K562 (cell line): ENCODE results near the gene HOXB5. TPM values are rescaled to one million over a fixed set of nuclear protein-coding genes. Genes with fewer than 3 reads are reported as not detected.

Source experiments
- ARNT ChIP-seq, 2 experiments: fragments of 450-650 bp; IDR thresholded peaks; 2 replicates each; pipeline ENCODE4 v1.6.1; 2016; ENCODE audit warnings: mild to moderate bottlenecking in 1 of 2
- CAMTA2 ChIP-seq: fragments of 250-450 bp; sonication (Bioruptor Pico); conservative IDR thresholded peaks from 2 replicates; pipeline ENCODE4 v1.5.1; 2022
- CC2D1A ChIP-seq: fragments of 450-650 bp; IDR thresholded peaks from 2 replicates; pipeline ENCODE4 v1.6.1; 2017; ENCODE audit warnings: mild to moderate bottlenecking
- CREB1 ChIP-seq, 2 experiments: sonication (generic) in 1 of 2; formaldehyde crosslinking in 1 of 2; IDR thresholded peaks; 2 replicates each; pipeline versions ENCODE4 v1.6.1 to v1.8.0; 2012 to 2022; ENCODE audit warnings: inconsistent platforms in 1 of 2, mild to moderate bottlenecking in 1 of 2, missing genetic modification reagents in 1 of 2, moderate library complexity in 1 of 2
- FOXJ3 ChIP-seq: sonication (generic); formaldehyde crosslinking; IDR thresholded peaks from 2 replicates; pipeline ENCODE4 v1.4.0; 2020; ENCODE audit warnings: mild to moderate bottlenecking, missing genetic modification reagents
- GTF2A2 ChIP-seq: IDR thresholded peaks from 2 replicates; pipeline ENCODE4 v1.6.1; 2016; ENCODE audit warnings: mild to moderate bottlenecking, missing genetic modification characterization, missing compliant biosample characterization
- LEF1 ChIP-seq: fragments of 450-650 bp; IDR thresholded peaks from 2 replicates; pipeline ENCODE4 v1.6.1; 2016; ENCODE audit warnings: mild to moderate bottlenecking
- NBN ChIP-seq: fragments of 450-650 bp; IDR thresholded peaks from 2 replicates; pipeline ENCODE4 v1.6.1; 2016; ENCODE audit warnings: low read depth, mild to moderate bottlenecking
- SAFB2 ChIP-seq: fragments of 200-400 bp; formaldehyde crosslinking; IDR thresholded peaks from 2 replicates; pipeline ENCODE4 v1.6.1; 2018; ENCODE audit warnings: borderline replicate concordance, low read length, low read depth, moderate library complexity; ENCODE audit not compliant: severe bottlenecking
- SMARCA4 ChIP-seq: fragments of 450-650 bp; IDR thresholded peaks from 2 replicates; pipeline ENCODE4 v1.6.1; 2016
- ZNF184 ChIP-seq: sonication (generic); formaldehyde crosslinking; IDR thresholded peaks from 2 replicates; pipeline ENCODE4 v1.5.0; 2020; ENCODE audit warnings: missing genetic modification reagents
- ZNF23 ChIP-seq: fragments of 250-450 bp; sonication (Bioruptor Pico); IDR thresholded peaks from 2 replicates; pipeline ENCODE4 v1.4.0; 2020; ENCODE audit warnings: mild to moderate bottlenecking
- ZNF551 ChIP-seq: fragments of 250-450 bp; sonication (Bioruptor Pico); IDR thresholded peaks from 2 replicates; pipeline ENCODE4 v1.5.0; 2021; ENCODE audit warnings: mild to moderate bottlenecking, moderate library complexity
- polyA plus RNA-seq, 8 experiments: library from polyadenylated mRNA; depleted of rRNA in 4 of 8; stranded (reverse) in 5 of 8; unstranded in 3 of 8; fragments of >200 nt; fragmentation: Nextera tagmentation in 2 of 8; fragmentation: Illumina TruSeq in 1 of 8; extraction: Ambion mirVana in 2 of 8; extraction: Trizol in 1 of 8; gene quantifications; 2 replicates each; pipeline versions ENCODE4 v1.2.1 to v1.2.3, GENCODE V29; 2011 to 2014; ENCODE audit warnings: inconsistent platforms in 1 of 8, missing spikeins in 1 of 8
- total RNA-seq, 7 experiments: library from RNA; depleted of rRNA in 6 of 7; stranded (reverse); fragments of >200 nt in 6 of 7; fragmentation: Illumina TruSeq in 2 of 7; extraction: Trizol in 2 of 7; gene quantifications; 2 replicates each; pipeline versions ENCODE4 v1.2.1 to v1.2.3, GENCODE V29; 2011 to 2021; ENCODE audit warnings: low replicate concordance in 1 of 7
- TF ChIP-seq, protein P1 (sequence below), 2 experiments: fragments of 450-650 bp; formaldehyde crosslinking in 1 of 2; IDR thresholded peaks; 2 replicates each; pipeline versions ENCODE4 v1.4.0 to v1.6.1; 2014 to 2020; ENCODE audit warnings: mild to moderate bottlenecking in 2 of 2, borderline replicate concordance in 1 of 2, low read depth in 1 of 2
- TF ChIP-seq, protein P2 (sequence below): sonication (generic); formaldehyde crosslinking; IDR thresholded peaks from 2 replicates; pipeline ENCODE4 v1.9.0; 2022; ENCODE audit warnings: mild to moderate bottlenecking, missing genetic modification reagents
- TF ChIP-seq, protein P3 (sequence below): fragments of 450-650 bp; IDR thresholded peaks from 2 replicates; pipeline ENCODE4 v1.6.1; 2017; ENCODE audit warnings: antibody characterized with exemption

Gene HOXB5
- total and polyA plus RNA-seq, 9 of the 15 experiments (the other 6 are each of a cell fraction or from before 2014, with no cell fraction given): 0.24 to 2.7 (median 0.65) TPM

DNA sequence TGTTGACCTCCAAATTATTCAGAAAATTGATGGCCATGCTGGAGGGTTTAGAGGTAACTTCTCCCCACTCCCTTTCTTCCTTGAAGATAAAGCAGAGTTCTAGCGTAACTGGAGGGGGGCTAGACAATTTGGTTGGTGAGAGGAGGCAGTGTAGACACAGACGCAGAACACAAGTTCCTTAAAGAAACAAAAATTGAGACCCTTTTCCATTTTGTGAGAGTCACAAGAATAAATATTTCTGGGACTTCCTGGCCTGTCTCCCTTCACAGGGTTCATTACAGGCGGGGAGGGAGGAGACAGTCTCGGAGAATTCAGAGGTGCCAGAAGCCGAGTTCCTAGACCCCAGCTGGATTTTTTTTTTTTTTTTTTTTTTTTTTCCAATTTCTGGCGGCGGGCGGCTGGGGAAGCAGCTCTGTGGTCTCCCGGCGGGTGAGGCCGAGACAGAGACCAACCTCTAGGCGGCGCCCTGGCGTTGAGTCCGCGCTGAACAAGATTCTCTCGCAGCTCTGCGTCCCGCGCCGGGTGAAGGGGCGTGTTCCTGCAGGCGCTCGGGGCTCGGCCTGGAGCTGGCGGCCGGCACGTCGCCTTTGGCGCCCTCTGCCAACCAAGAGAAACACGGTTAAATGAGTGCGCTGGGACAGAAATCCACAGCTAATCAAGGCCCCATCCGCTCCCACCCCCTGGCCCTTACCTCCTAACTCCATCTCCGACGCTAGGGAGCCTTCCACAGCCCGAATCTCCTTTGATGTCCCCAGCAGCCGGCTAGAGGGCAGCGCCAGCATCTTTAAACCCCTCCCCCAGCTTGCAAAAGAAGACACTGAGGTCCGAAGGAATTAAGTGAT, 42.8 kb upstream of the HOXB5 start (continued):
- TF ChIP-seq, protein P1, sequence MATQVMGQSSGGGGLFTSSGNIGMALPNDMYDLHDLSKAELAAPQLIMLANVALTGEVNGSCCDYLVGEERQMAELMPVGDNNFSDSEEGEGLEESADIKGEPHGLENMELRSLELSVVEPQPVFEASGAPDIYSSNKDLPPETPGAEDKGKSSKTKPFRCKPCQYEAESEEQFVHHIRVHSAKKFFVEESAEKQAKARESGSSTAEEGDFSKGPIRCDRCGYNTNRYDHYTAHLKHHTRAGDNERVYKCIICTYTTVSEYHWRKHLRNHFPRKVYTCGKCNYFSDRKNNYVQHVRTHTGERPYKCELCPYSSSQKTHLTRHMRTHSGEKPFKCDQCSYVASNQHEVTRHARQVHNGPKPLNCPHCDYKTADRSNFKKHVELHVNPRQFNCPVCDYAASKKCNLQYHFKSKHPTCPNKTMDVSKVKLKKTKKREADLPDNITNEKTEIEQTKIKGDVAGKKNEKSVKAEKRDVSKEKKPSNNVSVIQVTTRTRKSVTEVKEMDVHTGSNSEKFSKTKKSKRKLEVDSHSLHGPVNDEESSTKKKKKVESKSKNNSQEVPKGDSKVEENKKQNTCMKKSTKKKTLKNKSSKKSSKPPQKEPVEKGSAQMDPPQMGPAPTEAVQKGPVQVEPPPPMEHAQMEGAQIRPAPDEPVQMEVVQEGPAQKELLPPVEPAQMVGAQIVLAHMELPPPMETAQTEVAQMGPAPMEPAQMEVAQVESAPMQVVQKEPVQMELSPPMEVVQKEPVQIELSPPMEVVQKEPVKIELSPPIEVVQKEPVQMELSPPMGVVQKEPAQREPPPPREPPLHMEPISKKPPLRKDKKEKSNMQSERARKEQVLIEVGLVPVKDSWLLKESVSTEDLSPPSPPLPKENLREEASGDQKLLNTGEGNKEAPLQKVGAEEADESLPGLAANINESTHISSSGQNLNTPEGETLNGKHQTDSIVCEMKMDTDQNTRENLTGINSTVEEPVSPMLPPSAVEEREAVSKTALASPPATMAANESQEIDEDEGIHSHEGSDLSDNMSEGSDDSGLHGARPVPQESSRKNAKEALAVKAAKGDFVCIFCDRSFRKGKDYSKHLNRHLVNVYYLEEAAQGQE (IDR thresholded peaks at IDR 0.05; ENCODE audit: borderline replicate concordance): peak; percentile 55
- TF ChIP-seq, protein P1 (CRISPR knock-in tag; IDR thresholded peaks at IDR 0.05; ENCODE audit: low read depth): no peak
- TF ChIP-seq ZNF23 (CRISPR knock-in tag): no peak
- no peak for TF ChIP-seq FOXJ3 (CRISPR knock-in tag)
- TF ChIP-seq ZNF551: no peak
- TF ChIP-seq ARNT (IDR thresholded peaks at IDR 0.05): no peak
- no peak for TF ChIP-seq CAMTA2 (CRISPR knock-in tag)
- no peak for TF ChIP-seq GTF2A2
- TF ChIP-seq, protein P2, sequence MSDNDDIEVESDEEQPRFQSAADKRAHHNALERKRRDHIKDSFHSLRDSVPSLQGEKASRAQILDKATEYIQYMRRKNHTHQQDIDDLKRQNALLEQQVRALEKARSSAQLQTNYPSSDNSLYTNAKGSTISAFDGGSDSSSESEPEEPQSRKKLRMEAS (CRISPR knock-in tag): peak; percentile 38; the same call in 1 of the 2 replicates
- peak; percentile 82 for TF ChIP-seq SMARCA4
- no peak for TF ChIP-seq SAFB2
- TF ChIP-seq NBN: 0 out of 2 replicates have a peak, but pooled peaks have one; percentile 38
- TF ChIP-seq LEF1: peak; percentile 57
- TF ChIP-seq, protein P3, sequence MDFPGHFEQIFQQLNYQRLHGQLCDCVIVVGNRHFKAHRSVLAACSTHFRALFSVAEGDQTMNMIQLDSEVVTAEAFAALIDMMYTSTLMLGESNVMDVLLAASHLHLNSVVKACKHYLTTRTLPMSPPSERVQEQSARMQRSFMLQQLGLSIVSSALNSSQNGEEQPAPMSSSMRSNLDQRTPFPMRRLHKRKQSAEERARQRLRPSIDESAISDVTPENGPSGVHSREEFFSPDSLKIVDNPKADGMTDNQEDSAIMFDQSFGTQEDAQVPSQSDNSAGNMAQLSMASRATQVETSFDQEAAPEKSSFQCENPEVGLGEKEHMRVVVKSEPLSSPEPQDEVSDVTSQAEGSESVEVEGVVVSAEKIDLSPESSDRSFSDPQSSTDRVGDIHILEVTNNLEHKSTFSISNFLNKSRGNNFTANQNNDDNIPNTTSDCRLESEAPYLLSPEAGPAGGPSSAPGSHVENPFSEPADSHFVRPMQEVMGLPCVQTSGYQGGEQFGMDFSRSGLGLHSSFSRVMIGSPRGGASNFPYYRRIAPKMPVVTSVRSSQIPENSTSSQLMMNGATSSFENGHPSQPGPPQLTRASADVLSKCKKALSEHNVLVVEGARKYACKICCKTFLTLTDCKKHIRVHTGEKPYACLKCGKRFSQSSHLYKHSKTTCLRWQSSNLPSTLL: no peak
- TF ChIP-seq CREB1 (IDR thresholded peaks at IDR 0.05): no peak
- TF ChIP-seq CREB1 (CRISPR knock-in tag; IDR thresholded peaks at IDR 0.05): peak; percentile 36; the same call in 1 of the 2 replicates
- no peak for TF ChIP-seq ZNF184 (CRISPR knock-in tag)
- no peak for TF ChIP-seq CC2D1A
